GM23248 (cell line): ENCODE data around the gene RASGRP2. TPM values are rescaled to one million over a fixed set of nuclear protein-coding genes. Genes with fewer than 3 reads are reported as not detected.

Experiments used
- DNase-seq: peaks from one replicate; pipeline ENCODE4 v3.0.0-alpha.2; 2015
- H2AFZ ChIP-seq: fragments of 200-600 bp; sonication (generic); 2 replicates; pipeline ENCODE4 v1.6.1; 2016; ENCODE audit warnings: antibody characterized with exemption
- H3F3A ChIP-seq: fragments of 200-600 bp; sonication (generic); 2 replicates; pipeline ENCODE4 v1.6.1; 2016; ENCODE audit warnings: mild to moderate bottlenecking, antibody characterized with exemption, mixed run types; ENCODE audit not compliant: insufficient read depth
- H3K27ac ChIP-seq: fragments of 200-600 bp; sonication (generic); 2 replicates; pipeline ENCODE4 v1.5.1; 2016; ENCODE audit warnings: mild to moderate bottlenecking
- H3K27me3 ChIP-seq: fragments of 200-600 bp; sonication (generic); replicated peaks from 2 replicates; pipeline ENCODE4 v1.6.1; 2016; ENCODE audit warnings: mild to moderate bottlenecking; ENCODE audit not compliant: insufficient read depth
- H3K36me3 ChIP-seq: fragments of 200-600 bp; sonication (generic); 2 replicates; pipeline ENCODE4 v1.6.1; 2016; ENCODE audit warnings: low read depth, mild to moderate bottlenecking
- H3K4me1 ChIP-seq: fragments of 200-600 bp; sonication (generic); 2 replicates; pipeline ENCODE4 v1.6.1; 2016; ENCODE audit warnings: mild to moderate bottlenecking; ENCODE audit not compliant: insufficient read depth
- H3K4me2 ChIP-seq: fragments of 200-600 bp; sonication (generic); one replicate; pipeline ENCODE4 v1.6.1; 2016; ENCODE audit warnings: mild to moderate bottlenecking; ENCODE audit not compliant: unreplicated experiment
- H3K4me3 ChIP-seq: fragments of 200-600 bp; sonication (generic); 2 replicates; pipeline ENCODE4 v1.5.1; 2016; ENCODE audit warnings: mild to moderate bottlenecking
- H3K79me2 ChIP-seq: fragments of 200-600 bp; sonication (generic); 2 replicates; pipeline ENCODE4 v1.6.1; 2016; ENCODE audit warnings: mild to moderate bottlenecking; ENCODE audit not compliant: insufficient read depth
- H3K9ac ChIP-seq: fragments of 200-600 bp; sonication (generic); 2 replicates; pipeline ENCODE4 v1.6.1; 2016; ENCODE audit warnings: mild to moderate bottlenecking
- H3K9me2 ChIP-seq: fragments of 200-600 bp; sonication (generic); 2 replicates; pipeline ENCODE4 v1.6.1; 2016; ENCODE audit warnings: mixed run types, mild to moderate bottlenecking, moderate library complexity; ENCODE audit not compliant: insufficient read depth
- H3K9me3 ChIP-seq: fragments of 200-600 bp; sonication (generic); one replicate; pipeline ENCODE4 v1.6.1; 2017; ENCODE audit warnings: low read depth
- H4K20me1 ChIP-seq: fragments of 200-600 bp; sonication (generic); 2 replicates; pipeline ENCODE4 v1.6.0; 2016; ENCODE audit not compliant: insufficient read depth
- EZH2 ChIP-seq: fragments of 200-600 bp; sonication (generic); IDR thresholded peaks from 2 replicates; pipeline ENCODE4 v1.6.1; 2018; ENCODE audit warnings: antibody characterized with exemption, mild to moderate bottlenecking; ENCODE audit not compliant: insufficient read depth, poor library complexity, severe bottlenecking
- EZH2phosphoT487 ChIP-seq: fragments of 200-600 bp; sonication (generic); IDR thresholded peaks from 2 replicates; pipeline ENCODE4 v1.6.1; 2018; ENCODE audit warnings: antibody characterized with exemption, moderate library complexity, mild to moderate bottlenecking, low read depth; ENCODE audit not compliant: insufficient read depth
- WGBS, 2 experiments: methylation state at CpG; one replicate each; pipeline ENCODE4 v1.1.6; 2015 to 2017; ENCODE audit warnings: low lambda C conversion rate in 2 of 2, low coverage in 1 of 2; ENCODE audit errors: missing lambda C conversion rate in 2 of 2; 5-methylcytosine and 5-hydroxymethylcytosine counted together
- in situ Hi-C: fragments of 300-500 bp; cut with MboI; formaldehyde crosslinking; loops from 2 replicates; pipeline ENCODE4 v1.15.0; 2020
- polyA plus RNA-seq: library from polyadenylated mRNA; unstranded; fragments of >200 nt; fragmentation: Nextera tagmentation; extraction: Ambion mirVana; gene quantifications from 2 replicates; pipeline ENCODE4 v1.2.1, GENCODE V29; 2016
- total RNA-seq: library from RNA; depleted of rRNA; stranded (reverse); fragments of >200 nt; shearing (Covaris generic); gene quantifications from 2 replicates; pipeline ENCODE4 v1.2.3, GENCODE V29; 2014

The RASGRP2 gene
- total and polyA plus RNA-seq, 2 experiments from 2014 or later, result 0.68 TPM; not detected in 1

DNA sequence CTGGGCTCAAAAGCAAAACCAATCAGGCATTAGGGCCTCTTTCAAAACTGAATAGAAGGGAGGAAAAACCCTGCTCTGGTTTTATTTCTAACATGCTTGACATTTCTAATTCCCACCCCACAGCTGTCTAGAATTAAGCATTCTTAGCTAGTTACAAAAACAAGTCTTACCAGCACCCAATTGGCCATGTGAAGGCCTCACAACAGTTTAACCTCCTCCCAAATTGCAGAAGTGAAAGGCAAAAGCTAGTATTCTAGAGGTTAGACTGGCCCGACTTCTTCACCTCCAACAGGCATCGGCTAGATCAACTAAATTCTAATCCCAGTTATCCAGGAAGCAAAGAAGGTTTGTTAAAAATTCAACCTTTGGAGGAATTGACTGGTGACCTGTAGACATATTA lies 27.9 kb upstream of the RASGRP2 start:
- 59 to 68% methylated on average over 2 of the region's 2 CpGs for WGBS, 2 experiments
- 0 out of 2 replicates have a peak overlapping the region, but pooled peaks have one; percentile 3 for H3K27ac ChIP-seq
- peaks cover 79% of the 10 kb centered on the region for H3F3A ChIP-seq
- no peak for DNase-seq
- no peaks in the 10 kb centered on the region for H3K9me3 ChIP-seq
- peaks cover 46% of the 10 kb centered on the region; the same call in 1 of the 2 replicates for H4K20me1 ChIP-seq
- no peaks in the 10 kb centered on the region for H3K27me3 ChIP-seq
- H3K4me3 ChIP-seq, result no peak overlapping the region
- no peak overlapping the region for H3K9ac ChIP-seq
- TF ChIP-seq EZH2phosphoT487, result no peak
- no peak for TF ChIP-seq EZH2
- in situ Hi-C loops, result no loop called here
- no peak overlapping the region for H3K4me2 ChIP-seq
- H3K9me2 ChIP-seq, result no peaks in the 10 kb centered on the region
- H2AFZ ChIP-seq, result no peak overlapping the region
- peaks cover 18% of the 10 kb centered on the region for H3K4me1 ChIP-seq
- peaks cover 94% of the 10 kb centered on the region for H3K36me3 ChIP-seq
- H3K79me2 ChIP-seq, result peaks cover 93% of the 10 kb centered on the region

DNA sequence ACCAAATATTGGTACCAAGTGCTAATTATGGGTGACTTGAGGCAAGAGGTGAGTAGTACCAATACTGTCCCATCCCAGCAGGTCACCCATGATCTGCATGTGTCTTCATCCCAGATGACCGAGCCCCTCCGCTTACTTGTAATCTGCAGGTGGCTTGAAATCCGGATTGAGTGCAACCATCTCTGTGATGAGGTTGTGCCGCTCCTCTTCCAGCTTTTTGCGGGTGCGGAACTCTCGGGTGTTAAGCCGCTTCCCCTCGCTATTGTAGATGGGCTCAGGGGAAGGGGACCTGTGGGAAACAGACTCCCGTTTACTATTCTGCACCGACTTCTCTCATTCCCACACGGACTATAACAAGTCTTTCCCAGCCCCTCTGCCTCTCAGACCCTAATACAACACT lies 26.2 kb upstream of the RASGRP2 start:
- no peak overlapping the region for H3K4me2 ChIP-seq
- H3F3A ChIP-seq, result peaks cover 61% of the 10 kb centered on the region
- H3K4me3 ChIP-seq, result no peak overlapping the region
- H3K9me2 ChIP-seq, result no peaks in the 10 kb centered on the region
- H2AFZ ChIP-seq, result no peak overlapping the region
- in situ Hi-C loops, result no loop called here
- WGBS, 2 experiments, result 94 to 98% methylated on average over 12 of the region's 12 CpGs
- no peaks in the 10 kb centered on the region for H3K27me3 ChIP-seq
- no peak overlapping the region for H3K27ac ChIP-seq
- peaks cover 82% of the 10 kb centered on the region for H3K36me3 ChIP-seq
- 0 out of 2 replicates have a peak, but pooled peaks cover 7% of the 10 kb centered on the region for H3K4me1 ChIP-seq
- H3K79me2 ChIP-seq, result peaks cover 77% of the 10 kb centered on the region
- DNase-seq, result no peak
- no peak overlapping the region for H3K9ac ChIP-seq
- peaks cover 29% of the 10 kb centered on the region; the same call in 1 of the 2 replicates for H4K20me1 ChIP-seq
- H3K9me3 ChIP-seq, result no peaks in the 10 kb centered on the region
- TF ChIP-seq EZH2phosphoT487 (no peak), EZH2 (no peak)

- TF ChIP-seq EZH2phosphoT487, result no peak
- TF ChIP-seq EZH2, result no peak
- no peak for DNase-seq
- peaks cover 26% of the 10 kb centered on the region; the same call in 1 of the 2 replicates for H4K20me1 ChIP-seq
- peaks cover 84% of the 10 kb centered on the region for H3K36me3 ChIP-seq
- no peaks in the 10 kb centered on the region for H3K27me3 ChIP-seq
- no peak overlapping the region for H3K4me3 ChIP-seq
- 83 to 84% methylated on average over 6 of the region's 6 CpGs for WGBS, 2 experiments
- no peak overlapping the region for H3K9ac ChIP-seq
- H3K9me3 ChIP-seq, result no peaks in the 10 kb centered on the region
- 0 out of 2 replicates have a peak, but pooled peaks cover 7% of the 10 kb centered on the region for H3K4me1 ChIP-seq
- in situ Hi-C loops, result no loop called here
- H3K4me2 ChIP-seq, result no peak overlapping the region
- H3F3A ChIP-seq, result peaks cover 69% of the 10 kb centered on the region
- no peak overlapping the region for H3K27ac ChIP-seq
- no peaks in the 10 kb centered on the region for H3K9me2 ChIP-seq
- H2AFZ ChIP-seq, result no peak overlapping the region
- peaks cover 76% of the 10 kb centered on the region for H3K79me2 ChIP-seq
Observed at GRCh38 chr11:64769283-64769682, 25.3 kb upstream of the RASGRP2 start.

GRCh38 chr11:64768300-64768694 lies 24.4 kb upstream of the RASGRP2 start:
- peaks cover 68% of the 10 kb centered on the region for H3F3A ChIP-seq
- H3K9ac ChIP-seq, result no peak overlapping the region
- peaks cover 66% of the 10 kb centered on the region for H3K79me2 ChIP-seq
- no peaks in the 10 kb centered on the region for H3K9me3 ChIP-seq
- peaks cover 79% of the 10 kb centered on the region for H3K36me3 ChIP-seq
- H3K27ac ChIP-seq, result no peak overlapping the region
- peaks cover 12% of the 10 kb centered on the region; the same call in 1 of the 2 replicates for H3K4me1 ChIP-seq
- no peak overlapping the region for H2AFZ ChIP-seq
- no peaks in the 10 kb centered on the region for H3K9me2 ChIP-seq
- H3K27me3 ChIP-seq, result no peaks in the 10 kb centered on the region
- no peak overlapping the region for H3K4me2 ChIP-seq
- peaks cover 19% of the 10 kb centered on the region; the same call in 1 of the 2 replicates for H4K20me1 ChIP-seq
- 90 to 91% methylated on average over 6 of the region's 6 CpGs for WGBS, 2 experiments
- no peak overlapping the region for H3K4me3 ChIP-seq
- TF ChIP-seq EZH2 (no peak), EZH2phosphoT487 (no peak)
- in situ Hi-C loops, result no loop called here
- DNase-seq, result no peak
